Measurements from ENCODE around the gene PLOD2. TPM values are rescaled to one million over a fixed set of nuclear protein-coding genes. Genes with fewer than 3 reads are reported as not detected.

PLOD2 gene
- total RNA-seq, 3 donors from 2014 or later: 92.9 to 113 (median 101) TPM

DNA sequence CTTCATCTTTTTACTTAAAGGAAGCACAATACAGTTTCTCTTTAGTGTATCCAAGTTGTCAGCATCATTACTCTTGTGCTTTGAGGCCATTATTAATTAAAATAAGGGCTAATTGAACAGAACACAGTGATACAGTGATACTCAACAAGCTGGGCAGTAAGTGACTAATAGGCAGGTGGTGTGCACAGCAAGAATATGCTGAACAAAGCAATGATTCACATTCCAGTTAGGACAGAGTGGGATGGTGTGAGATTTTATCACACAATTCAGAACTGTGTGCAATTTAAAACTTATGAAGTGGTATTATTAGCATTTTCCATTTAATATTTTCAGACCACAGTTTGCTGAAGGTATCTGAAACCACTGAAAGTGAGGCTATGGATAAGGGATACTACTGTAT lies 116.9 kb downstream of the PLOD2 start:
- Histone ChIP-seq H3K9me3 (no peaks in the 10 kb centered on the region), H3K4me3 (no peak overlapping the region), H3K36me3 (ENCODE audit: low read depth) (no peaks in the 10 kb centered on the region), H3K4me1 (ENCODE audit: low read depth) (no peaks in the 10 kb centered on the region)
- DNase-seq (no peak), ATAC-seq (no peak)
- intact Hi-C loops (cut with DNase I, micrococcal nuclease): no loop called here
- TF ChIP-seq, protein P1, sequence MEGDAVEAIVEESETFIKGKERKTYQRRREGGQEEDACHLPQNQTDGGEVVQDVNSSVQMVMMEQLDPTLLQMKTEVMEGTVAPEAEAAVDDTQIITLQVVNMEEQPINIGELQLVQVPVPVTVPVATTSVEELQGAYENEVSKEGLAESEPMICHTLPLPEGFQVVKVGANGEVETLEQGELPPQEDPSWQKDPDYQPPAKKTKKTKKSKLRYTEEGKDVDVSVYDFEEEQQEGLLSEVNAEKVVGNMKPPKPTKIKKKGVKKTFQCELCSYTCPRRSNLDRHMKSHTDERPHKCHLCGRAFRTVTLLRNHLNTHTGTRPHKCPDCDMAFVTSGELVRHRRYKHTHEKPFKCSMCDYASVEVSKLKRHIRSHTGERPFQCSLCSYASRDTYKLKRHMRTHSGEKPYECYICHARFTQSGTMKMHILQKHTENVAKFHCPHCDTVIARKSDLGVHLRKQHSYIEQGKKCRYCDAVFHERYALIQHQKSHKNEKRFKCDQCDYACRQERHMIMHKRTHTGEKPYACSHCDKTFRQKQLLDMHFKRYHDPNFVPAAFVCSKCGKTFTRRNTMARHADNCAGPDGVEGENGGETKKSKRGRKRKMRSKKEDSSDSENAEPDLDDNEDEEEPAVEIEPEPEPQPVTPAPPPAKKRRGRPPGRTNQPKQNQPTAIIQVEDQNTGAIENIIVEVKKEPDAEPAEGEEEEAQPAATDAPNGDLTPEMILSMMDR (IDR thresholded peaks at IDR 0.05): no peak

DNA sequence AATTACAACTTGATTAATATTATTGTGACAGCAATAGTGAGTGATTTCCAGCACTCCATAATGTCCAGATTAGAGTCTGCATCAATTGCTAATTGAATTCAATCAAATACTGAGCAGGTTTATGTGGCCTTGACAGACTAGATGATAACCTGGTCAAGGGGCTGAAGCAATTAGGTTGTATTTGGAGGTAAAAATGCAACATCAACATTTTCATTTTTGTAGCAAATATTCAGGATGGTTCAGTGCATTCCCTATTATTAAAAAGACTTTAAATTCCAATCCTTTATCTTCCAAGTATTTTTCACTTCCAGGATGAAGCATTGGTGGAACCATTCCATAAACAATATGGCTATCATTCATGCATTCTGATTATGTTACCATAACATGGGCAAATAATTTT lies 120.4 kb downstream of the PLOD2 start:
- TF ChIP-seq, protein P1 (IDR thresholded peaks at IDR 0.05): no peak
- H3K36me3 ChIP-seq (ENCODE audit: low read depth): no peaks in the 10 kb centered on the region
- DNase-seq: no peak
- H3K9me3 ChIP-seq: no peaks in the 10 kb centered on the region
- H3K4me1 ChIP-seq (ENCODE audit: low read depth): no peaks in the 10 kb centered on the region
- intact Hi-C loops (cut with DNase I, micrococcal nuclease): no loop called here
- no peak overlapping the region for H3K4me3 ChIP-seq
- ATAC-seq: no peak

DNA sequence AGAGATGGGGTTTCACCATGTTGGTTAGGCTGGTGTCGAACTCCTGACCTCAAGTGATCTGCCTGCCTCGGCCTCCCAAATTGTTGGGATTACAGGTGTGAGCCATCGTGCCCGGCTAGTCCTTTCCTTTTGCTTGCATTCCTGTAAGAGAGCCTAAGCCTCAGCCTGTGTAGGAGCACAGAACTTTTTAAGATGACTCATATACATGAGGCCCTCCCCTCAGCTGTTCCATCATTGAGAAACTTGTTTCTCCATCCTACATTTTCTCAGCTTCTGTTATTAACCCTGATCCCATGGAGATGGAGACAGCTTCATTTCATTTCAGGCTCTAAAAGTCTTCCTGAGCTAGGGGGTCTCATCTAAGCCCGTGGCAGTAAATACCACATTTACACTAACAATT lies 123.3 kb downstream of the PLOD2 start:
- intact Hi-C loops (cut with DNase I, micrococcal nuclease): no loop called here
- Histone ChIP-seq H3K9me3 (no peaks in the 10 kb centered on the region), H3K36me3 (ENCODE audit: low read depth) (no peaks in the 10 kb centered on the region), H3K4me3 (no peak overlapping the region), H3K4me1 (ENCODE audit: low read depth) (no peaks in the 10 kb centered on the region)
- TF ChIP-seq, protein P1 (IDR thresholded peaks at IDR 0.05): no peak
- ATAC-seq (no peak), DNase-seq (no peak)

DNA sequence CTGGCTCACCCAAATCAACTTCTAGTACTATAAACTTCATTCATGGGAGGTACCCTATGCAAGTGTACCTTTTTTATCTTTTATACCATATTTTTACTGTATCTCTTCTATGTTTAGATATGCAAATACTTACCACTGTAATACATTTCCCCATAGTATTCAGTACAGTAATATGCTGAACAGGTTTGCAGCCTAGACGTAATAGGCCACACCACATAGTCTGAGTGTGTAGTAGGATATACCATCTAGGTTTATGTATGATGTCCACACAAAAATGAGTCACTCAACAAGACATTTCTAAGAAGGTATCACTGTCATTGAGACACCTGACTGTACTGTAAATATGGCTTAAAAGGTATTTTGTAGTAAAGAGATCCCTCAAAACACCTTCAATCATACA lies 124.7 kb downstream of the PLOD2 start:
- Histone ChIP-seq H3K36me3 (ENCODE audit: low read depth) (no peaks in the 10 kb centered on the region), H3K4me1 (ENCODE audit: low read depth) (no peaks in the 10 kb centered on the region), H3K4me3 (no peak overlapping the region), H3K9me3 (no peaks in the 10 kb centered on the region)
- ATAC-seq (no peak), DNase-seq (no peak)
- TF ChIP-seq, protein P1 (IDR thresholded peaks at IDR 0.05): no peak
- intact Hi-C loops (cut with DNase I, micrococcal nuclease): no loop called here

DNA sequence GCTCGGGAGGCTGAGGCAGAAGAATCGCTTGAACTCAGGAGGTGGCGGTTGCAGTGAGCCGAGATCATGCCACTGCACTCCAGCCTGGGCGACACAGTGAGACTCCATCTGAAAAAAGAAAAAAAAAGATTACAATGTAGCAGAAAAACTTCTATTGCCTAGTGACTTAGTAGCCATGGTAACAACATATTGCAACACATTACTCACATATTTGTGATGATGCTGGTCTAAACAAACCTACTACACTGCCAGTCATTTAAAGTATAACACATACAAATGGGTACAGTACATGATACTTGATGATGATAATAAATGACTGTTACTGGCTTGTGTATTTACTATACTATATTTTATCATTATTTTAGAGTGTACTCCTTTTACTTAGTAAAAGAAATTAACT lies 125.6 kb downstream of the PLOD2 start:
- ATAC-seq (no peak), DNase-seq (no peak)
- Histone ChIP-seq H3K9me3 (no peaks in the 10 kb centered on the region), H3K36me3 (ENCODE audit: low read depth) (no peaks in the 10 kb centered on the region), H3K4me1 (ENCODE audit: low read depth) (no peaks in the 10 kb centered on the region), H3K4me3 (no peak overlapping the region)
- intact Hi-C loops (cut with DNase I, micrococcal nuclease): no loop called here
- TF ChIP-seq, protein P1 (IDR thresholded peaks at IDR 0.05): no peak

DNA sequence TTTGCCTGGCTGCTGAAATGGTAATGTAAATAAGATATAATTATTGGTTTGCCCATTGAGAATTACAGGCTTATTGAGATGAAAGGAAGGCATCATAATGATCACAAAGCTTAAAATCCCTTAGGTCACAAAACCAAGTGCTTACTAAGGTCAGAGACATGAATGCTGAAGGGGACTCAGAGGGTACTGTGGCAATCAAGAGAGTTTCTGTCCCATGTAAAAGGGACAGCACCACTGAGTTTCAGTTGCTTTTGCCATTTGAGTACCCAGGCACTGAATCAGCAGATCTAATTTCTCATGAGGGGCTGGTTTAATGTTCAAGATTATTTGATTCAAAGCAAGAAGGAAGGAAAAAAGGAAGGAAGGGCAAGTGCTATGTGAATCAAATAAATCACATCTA lies 127.0 kb downstream of the PLOD2 start:
- no peaks in the 10 kb centered on the region for H3K9me3 ChIP-seq
- TF ChIP-seq, protein P1 (IDR thresholded peaks at IDR 0.05): no peak
- no peak overlapping the region for H3K4me3 ChIP-seq
- ATAC-seq (no peak), DNase-seq (no peak)
- intact Hi-C loops (cut with DNase I, micrococcal nuclease): no loop called here
- H3K4me1 ChIP-seq (ENCODE audit: low read depth): no peaks in the 10 kb centered on the region
- H3K36me3 ChIP-seq (ENCODE audit: low read depth): no peaks in the 10 kb centered on the region

Data from mucosa of descending colon (tissue), 3 donors.